Measurements from ENCODE around the gene CCS.
"Not testable (repeated sequence)": the region's sequence is repeated elsewhere in the genome, so short reads cannot be mapped to it uniquely, and the experiment has no call there.

Gene CCS

DNA sequence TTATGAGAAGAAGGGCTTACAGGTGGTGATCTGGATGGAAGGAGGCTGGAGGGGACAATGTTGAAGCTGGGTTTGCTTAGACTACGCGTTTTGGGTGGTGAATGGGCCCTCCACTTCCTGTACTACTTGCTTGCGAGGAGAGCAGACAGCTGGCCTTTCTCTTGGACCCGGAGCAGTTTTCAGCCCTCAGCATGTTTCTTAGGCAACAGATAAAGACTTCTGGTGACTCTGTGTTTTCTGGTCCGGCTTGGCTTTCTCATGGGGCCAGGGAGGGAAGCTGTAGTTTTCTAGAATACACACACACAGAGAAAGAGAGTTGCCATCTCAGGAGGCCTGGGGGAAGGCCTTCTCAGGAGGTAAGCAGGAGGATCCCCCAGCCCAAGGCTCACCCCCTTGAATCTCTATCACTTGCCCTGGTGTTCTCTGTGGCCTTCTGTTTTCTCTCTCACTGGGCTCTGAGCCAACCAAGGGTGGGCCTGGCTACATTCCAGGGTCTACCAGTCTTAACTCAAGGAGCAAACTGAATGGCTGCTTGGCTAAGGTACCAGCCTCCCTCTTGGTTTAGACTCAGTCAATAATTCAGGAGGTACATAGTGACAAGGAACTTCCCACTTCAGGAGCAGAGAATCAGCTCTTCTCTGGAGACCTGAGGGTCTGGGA lies 2.4 kb downstream of the CCS start:
- no peak for DNase-seq

DNA sequence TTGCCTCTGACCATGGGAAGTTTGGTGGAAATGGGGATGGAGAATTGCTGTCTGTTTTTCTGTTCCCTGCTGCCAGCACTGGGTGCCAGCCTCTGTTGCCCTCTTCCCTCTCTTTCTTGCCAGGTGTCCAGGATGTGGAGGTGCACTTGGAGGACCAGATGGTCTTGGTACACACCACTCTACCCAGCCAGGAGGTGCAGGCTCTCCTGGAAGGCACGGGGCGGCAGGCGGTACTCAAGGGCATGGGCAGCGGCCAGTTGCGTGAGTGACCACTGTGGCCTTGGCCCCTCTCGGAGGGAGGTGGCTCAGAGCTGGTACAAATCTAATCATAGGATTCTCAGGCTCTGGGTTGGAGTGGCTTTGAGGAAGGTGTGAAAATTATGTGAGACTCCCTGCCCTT lies 6.0 kb downstream of the CCS start:
- DNase-seq, result no peak

- DNase-seq, result no peak
Observed at GRCh38 chr11:66600219-66600618, 7.2 kb downstream of the CCS start.

DNA sequence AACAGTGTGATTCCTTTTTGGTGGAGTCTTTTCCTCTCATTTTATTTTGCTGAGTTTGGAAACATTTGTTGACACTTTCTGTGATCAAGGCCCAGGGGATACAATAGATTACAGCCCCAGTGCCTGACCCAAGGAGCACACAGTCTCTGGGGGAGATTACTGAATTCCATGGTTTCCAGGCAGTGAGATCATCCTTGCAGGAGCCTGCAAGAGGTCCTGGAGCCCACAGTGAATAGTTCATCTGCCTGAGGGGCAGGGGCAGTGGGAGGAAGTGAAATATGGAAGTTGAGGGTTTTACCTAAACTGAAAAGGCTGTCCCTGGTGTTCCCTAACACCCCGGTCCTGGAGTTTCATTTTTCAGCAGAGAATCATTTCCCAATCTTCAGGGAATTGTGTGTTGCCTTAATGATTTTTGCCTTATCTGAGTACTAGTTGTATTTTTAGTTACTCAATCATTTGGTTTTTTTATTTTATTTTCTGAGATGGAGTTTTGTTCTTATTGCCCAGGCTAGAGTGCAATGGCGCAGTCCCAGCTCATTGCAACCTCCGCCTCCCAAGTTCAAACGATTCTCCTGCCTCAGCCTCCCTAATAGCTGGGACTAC lies 7.7 kb downstream of the CCS start:
- DNase-seq, result no peak

- DNase-seq, result no peak
Observed at GRCh38 chr11:66603072-66603471, 10.1 kb downstream of the CCS start.

DNA sequence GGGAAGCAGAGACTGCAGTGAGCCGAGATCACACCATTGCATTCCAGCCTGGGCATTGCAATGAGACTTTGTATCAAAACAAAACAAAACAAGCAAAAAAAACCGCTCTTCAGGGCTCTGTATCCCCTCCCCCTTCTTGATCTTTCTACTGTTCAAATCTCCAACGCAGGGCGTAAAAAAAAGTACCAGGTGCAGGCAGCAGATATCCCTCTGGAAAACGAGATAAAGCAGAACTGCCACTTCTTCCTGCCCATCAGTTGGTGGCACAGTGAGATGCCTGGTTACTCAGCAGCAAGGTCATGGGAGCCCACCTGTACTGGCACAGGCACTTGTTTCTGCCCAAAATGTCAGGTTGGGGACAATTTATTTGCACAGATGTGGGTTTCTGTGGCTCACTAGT lies 11.2 kb downstream of the CCS start:
- DNase-seq, result no peak

DNA sequence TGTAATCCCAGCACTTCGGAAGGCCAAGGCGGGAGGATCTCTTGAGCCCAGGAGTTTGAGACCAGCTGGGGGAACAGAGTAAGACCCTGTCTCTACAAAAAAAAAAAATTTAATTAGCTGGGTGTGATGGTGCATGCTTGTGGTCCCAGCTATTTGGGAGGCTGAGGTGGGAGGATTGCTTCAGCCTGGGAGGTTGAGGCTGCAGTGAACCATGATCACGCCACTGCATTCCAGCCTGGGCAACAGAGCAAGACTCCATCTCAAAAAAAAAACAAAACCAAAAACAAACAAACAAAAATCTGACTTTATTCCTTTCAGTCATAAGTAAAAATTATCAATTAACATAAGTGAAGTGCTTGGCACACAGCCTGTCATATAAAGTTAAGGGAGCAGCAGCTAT lies 13.6 kb downstream of the CCS start:
- DNase-seq, result not testable (repeated sequence)

GRCh38 chr11:66607126-66607834 lies 14.3 kb downstream of the CCS start:
- DNase-seq, result peak; percentile 35

GRCh38 chr11:66609721-66610617 lies 17.0 kb downstream of the CCS start:
- DNase-seq, result no peak

- DNase-seq, result no peak
Observed at GRCh38 chr11:66612458-66612857, 19.5 kb downstream of the CCS start.

DNA sequence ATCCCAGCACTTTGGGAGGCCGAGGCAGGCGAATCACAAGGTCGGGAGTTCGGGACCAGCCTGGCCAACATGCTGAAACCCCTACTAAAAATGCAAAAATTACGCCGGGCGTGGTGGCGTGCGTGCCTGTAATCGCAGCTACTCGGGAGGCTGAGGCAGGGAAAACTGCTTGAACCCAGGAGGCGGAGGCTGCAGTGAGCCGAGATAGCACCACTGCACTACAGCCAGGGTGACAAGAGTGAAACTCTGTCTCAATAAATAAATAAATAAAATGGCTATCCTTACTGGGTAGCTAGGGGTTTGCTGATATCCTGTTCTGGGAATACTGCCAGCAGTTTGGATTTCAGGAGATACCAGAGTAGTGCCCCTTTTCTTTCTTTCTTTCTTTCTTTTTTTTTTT lies 21.1 kb downstream of the CCS start:
- DNase-seq, result no peak

- peak; percentile 100 for DNase-seq
Observed at GRCh38 chr11:66616379-66617154, 23.6 kb downstream of the CCS start, which contains the start of gene RBM14. TSS of gene RBM14 (plus strand) at chr11:66616630. CDS start at chr11:66616721, 91 bp downstream.

- peak; percentile 65 for DNase-seq
Observed at GRCh38 chr11:66617155-66617834, 24.3 kb downstream of the CCS start.

DNA sequence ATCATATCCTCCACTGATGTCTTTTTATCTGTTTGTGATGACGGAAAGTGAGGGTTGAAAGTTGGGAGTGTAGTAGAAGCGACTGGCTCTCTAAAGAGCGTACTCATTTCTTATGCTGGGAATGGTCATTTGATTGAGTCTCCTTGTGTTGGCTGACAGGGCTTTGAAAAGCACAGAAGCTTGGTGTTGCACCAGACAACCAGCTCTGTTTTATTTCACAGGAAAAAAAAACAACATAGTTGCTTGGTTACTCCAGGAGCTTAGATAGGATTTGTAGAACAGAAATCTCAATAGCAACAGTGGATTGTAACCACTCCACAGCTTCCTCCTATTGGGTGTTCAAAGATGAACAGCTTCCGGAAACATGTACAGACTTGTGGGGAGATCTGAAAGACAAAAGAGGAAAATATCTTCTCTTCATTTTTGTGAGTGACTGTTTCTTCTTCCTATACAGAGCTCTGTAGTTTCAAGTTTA lies 26.1 kb downstream of the CCS start:
- peak; percentile 26 for DNase-seq

- DNase-seq, result no peak
Observed at GRCh38 chr11:66624450-66624849, 31.5 kb downstream of the CCS start.

GRCh38 chr11:66625041-66625751 lies 32.2 kb downstream of the CCS start:
- DNase-seq, result no peak

DNA sequence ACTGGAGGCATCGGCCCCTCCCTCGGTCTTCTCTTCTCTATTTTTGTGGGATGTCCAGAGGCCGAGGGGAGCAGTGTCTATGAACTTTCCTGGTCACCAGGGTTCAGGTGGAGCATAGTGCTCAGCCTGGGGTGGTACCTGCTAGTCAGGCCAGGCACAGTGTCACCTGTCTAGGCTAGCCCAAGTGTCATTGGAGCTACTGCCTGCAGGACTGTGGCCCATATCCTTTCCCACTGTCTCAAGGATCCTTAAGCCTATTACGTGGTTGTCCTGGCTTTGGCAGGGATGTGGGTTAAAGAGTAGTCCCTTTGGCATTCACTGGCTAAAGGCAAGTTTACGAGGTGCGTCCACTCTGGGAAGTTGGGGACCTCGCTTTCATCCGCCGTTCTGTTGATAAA lies 32.8 kb downstream of the CCS start:
- no peak for DNase-seq

- DNase-seq, result no peak
Observed at GRCh38 chr11:66626382-66626781, 33.4 kb downstream of the CCS start.

- no peak for DNase-seq
Observed at GRCh38 chr11:66626926-66627325, 33.9 kb downstream of the CCS start.

GRCh38 chr11:66628061-66628603 lies 35.1 kb downstream of the CCS start:
- no peak for DNase-seq

DNA sequence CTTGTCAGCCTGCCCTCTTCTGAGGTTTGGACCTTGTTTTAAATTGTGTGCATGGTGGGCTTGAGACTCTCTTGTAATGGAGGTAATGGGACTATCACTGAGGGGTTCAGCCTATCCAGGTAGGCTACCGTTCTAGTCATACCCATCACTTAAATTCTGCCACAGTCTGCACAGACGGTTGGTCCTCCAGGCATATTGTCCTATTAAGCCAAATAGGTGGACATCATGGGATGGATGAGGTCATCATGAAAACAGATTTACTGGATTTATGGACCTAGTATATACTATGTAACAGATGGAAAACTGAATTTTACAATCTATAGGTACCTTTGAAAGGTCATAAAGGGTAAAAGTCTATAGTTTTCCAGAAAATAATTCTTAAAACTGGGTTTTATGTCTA lies 36.4 kb downstream of the CCS start:
- DNase-seq, result no peak

Data from EL (cell line).